Ramos (cell line): ENCODE measurements around the gene USP32.
"Not testable (repeated sequence)": the region's sequence is repeated elsewhere in the genome, so short reads cannot be mapped to it uniquely, and the experiment has no call there.

Experiments used
- in situ Hi-C: fragments of 300-500 bp; cut with MboI; formaldehyde crosslinking; loops from one replicate; pipeline ENCODE4 v1.14.3; 2022; ENCODE audit warnings: low sequenced_read_pairs; ENCODE audit not compliant: unreplicated experiment

USP32 gene

GRCh38 chr17:60188759-60189158 lies 203.2 kb downstream of the USP32 start:
- in situ Hi-C loops = no loop called here

- in situ Hi-C loops = not testable (repeated sequence)
Observed at GRCh38 chr17:60186846-60187745, 204.8 kb downstream of the USP32 start.

- in situ Hi-C loops = not testable (repeated sequence)
Observed at GRCh38 chr17:60186372-60186771, 205.6 kb downstream of the USP32 start.

GRCh38 chr17:60180380-60180779 lies 211.6 kb downstream of the USP32 start:
- in situ Hi-C loops = not testable (repeated sequence)

- in situ Hi-C loops = not testable (repeated sequence)
Observed at GRCh38 chr17:60178180-60178579, 213.8 kb downstream of the USP32 start.

GRCh38 chr17:60176763-60177162 lies 215.2 kb downstream of the USP32 start:
- in situ Hi-C loops = not testable (repeated sequence)

- in situ Hi-C loops = not testable (repeated sequence)
Observed at GRCh38 chr17:60174767-60175166, 217.2 kb downstream of the USP32 start.

GRCh38 chr17:60174035-60174434 lies 217.9 kb downstream of the USP32 start:
- in situ Hi-C loops = no loop called here

- in situ Hi-C loops = no loop called here
Observed at GRCh38 chr17:60173304-60173819, 218.6 kb downstream of the USP32 start.

GRCh38 chr17:60171753-60172079 lies 220.2 kb downstream of the USP32 start:
- in situ Hi-C loops = no loop called here

GRCh38 chr17:60170835-60171752 lies 220.8 kb downstream of the USP32 start:
- in situ Hi-C loops = no loop called here

GRCh38 chr17:60169921-60170817 lies 221.8 kb downstream of the USP32 start:
- in situ Hi-C loops = no loop called here

GRCh38 chr17:60168654-60169053 lies 223.3 kb downstream of the USP32 start:
- in situ Hi-C loops = no loop called here

GRCh38 chr17:60167065-60167741 lies 224.7 kb downstream of the USP32 start:
- in situ Hi-C loops = no loop called here

- in situ Hi-C loops = no loop called here
Observed at GRCh38 chr17:60165971-60166370, 226.0 kb downstream of the USP32 start.

GRCh38 chr17:60165223-60165622 lies 226.7 kb downstream of the USP32 start:
- in situ Hi-C loops = no loop called here

- in situ Hi-C loops = no loop called here
Observed at GRCh38 chr17:60164697-60165096, 227.2 kb downstream of the USP32 start.

GRCh38 chr17:60164164-60164563 lies 227.8 kb downstream of the USP32 start:
- in situ Hi-C loops = no loop called here

GRCh38 chr17:60163108-60163784 lies 228.7 kb downstream of the USP32 start:
- in situ Hi-C loops = no loop called here
